Measurements from ENCODE around the gene ANGEL2. TPM values are rescaled to one million over a fixed set of nuclear protein-coding genes. Genes with fewer than 3 reads are reported as not detected.

ANGEL2 gene
- total RNA-seq, 4 donors from 2014 or later = 23.8 to 53.3 (median 31.2) TPM

DNA sequence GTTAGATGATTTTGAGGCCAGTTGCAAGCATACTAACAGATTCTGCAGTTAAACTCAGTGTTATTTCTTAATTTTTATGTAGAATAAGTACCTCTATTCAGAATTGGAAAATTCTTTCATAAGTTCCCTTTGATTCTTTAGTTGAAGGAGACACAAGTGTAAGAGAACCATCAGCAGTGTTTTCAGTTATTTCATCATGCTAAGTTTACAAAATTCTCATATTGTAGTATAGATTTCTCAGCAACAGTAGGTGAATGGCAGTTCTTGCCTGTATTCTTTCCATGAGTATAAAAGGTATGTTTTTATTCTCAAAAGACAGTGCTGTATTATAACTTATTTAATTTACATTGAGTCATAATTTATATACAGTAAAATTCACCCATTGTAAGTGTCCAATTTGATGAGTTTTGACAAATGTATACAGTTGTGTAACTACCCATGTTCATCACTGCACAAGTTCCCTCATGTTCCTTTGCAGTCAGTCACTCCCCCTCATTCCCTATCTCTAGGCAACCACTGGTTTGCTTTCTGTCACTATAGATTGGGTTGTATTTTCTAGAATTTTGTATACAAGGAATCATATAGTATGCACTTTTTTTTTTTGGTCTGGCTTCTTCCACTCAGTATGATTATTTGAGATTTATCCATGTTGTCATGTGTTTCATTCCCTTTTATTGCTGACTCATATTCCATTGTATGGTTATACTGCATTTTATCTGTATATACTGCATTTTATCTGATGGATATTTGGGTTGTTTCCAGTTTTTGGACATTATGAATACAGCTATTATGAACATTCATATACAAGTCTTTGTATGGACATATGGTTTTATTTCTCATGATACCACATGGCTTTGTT lies 39.3 kb upstream of the ANGEL2 start:
- no peak overlapping the region for H3K4me3 ChIP-seq (ENCODE audit: low read depth, poor library complexity, severe bottlenecking)
- intact Hi-C loops (cut with DNase I; ENCODE audit: low total_unique reads) = no loop called here
- TF ChIP-seq CTCF (IDR thresholded peaks at IDR 0.05) (no peak), POLR2A (IDR thresholded peaks at IDR 0.05) (no peak)
- DNase-seq (ENCODE audit: low spot score in 2 of 2) = no peak

- 90 to 95% methylated on average over 2 of the region's 2 CpGs for WGBS, 2 donors
- no peak for TF ChIP-seq POLR2A (IDR thresholded peaks at IDR 0.05)
- TF ChIP-seq CTCF (IDR thresholded peaks at IDR 0.05) = no peak
These were observed 38.5 kb upstream of the ANGEL2 start for GRCh38 chr1:213054142-213054541.

DNA sequence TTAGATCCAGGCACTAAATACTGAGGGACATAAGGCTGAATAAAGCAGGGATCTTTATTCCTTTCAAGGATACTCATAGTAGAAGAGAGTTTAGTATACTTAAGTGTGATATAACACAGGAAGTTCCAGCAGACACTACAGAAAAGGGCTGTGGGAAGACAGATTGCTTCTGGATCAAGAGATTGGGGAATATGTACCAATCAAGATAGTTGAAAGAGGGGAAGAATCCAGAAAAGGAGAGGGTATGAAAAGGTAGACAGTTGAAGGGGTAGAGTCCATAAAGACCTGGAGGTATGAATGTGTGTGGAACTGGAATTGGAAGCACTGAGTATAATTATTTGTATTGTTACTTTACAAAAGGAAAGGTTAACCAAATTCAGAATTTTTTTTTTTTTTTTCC lies 37.8 kb upstream of the ANGEL2 start:
- DNase-seq (ENCODE audit: low spot score in 2 of 2) = no peak
- intact Hi-C loops (cut with DNase I; ENCODE audit: low total_unique reads) = no loop called here
- H3K4me3 ChIP-seq (ENCODE audit: low read depth, poor library complexity, severe bottlenecking) = no peak overlapping the region
- TF ChIP-seq POLR2A (IDR thresholded peaks at IDR 0.05) (no peak), CTCF (IDR thresholded peaks at IDR 0.05) (no peak)

More at GRCh38 chr1:213054142-213054541, 38.5 kb upstream of the ANGEL2 start:
- intact Hi-C loops (cut with DNase I; ENCODE audit: low total_unique reads) = no loop called here
- no peak overlapping the region for H3K4me3 ChIP-seq (ENCODE audit: low read depth, poor library complexity, severe bottlenecking)
- DNase-seq (ENCODE audit: low spot score in 2 of 2) = no peak

DNA sequence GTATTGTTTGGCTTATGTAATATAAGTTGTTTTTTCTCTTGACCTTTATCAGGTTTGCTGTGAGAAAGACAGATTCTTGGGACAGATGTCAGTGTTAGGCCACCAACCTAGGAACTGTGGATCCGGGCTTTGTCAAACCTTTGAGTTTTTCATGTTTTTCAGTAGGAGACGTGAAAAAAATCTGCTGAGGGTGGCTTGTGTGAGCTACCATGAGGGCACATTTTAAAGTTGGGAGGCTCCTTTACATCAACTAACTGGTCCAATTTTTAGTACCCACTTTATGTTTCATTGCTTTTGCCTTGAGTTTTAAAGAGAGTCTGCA lies 36.2 kb upstream of the ANGEL2 start:
- no peak overlapping the region for H3K4me3 ChIP-seq (ENCODE audit: low read depth, poor library complexity, severe bottlenecking)
- intact Hi-C loops (cut with DNase I; ENCODE audit: low total_unique reads) = no loop called here
- WGBS, 2 donors = 45 to 48% methylated on average over 2 of the region's 2 CpGs
- TF ChIP-seq CTCF (IDR thresholded peaks at IDR 0.05) = no peak
- TF ChIP-seq POLR2A (IDR thresholded peaks at IDR 0.05) = no peak
- DNase-seq (ENCODE audit: low spot score in 2 of 2) = no peak

DNA sequence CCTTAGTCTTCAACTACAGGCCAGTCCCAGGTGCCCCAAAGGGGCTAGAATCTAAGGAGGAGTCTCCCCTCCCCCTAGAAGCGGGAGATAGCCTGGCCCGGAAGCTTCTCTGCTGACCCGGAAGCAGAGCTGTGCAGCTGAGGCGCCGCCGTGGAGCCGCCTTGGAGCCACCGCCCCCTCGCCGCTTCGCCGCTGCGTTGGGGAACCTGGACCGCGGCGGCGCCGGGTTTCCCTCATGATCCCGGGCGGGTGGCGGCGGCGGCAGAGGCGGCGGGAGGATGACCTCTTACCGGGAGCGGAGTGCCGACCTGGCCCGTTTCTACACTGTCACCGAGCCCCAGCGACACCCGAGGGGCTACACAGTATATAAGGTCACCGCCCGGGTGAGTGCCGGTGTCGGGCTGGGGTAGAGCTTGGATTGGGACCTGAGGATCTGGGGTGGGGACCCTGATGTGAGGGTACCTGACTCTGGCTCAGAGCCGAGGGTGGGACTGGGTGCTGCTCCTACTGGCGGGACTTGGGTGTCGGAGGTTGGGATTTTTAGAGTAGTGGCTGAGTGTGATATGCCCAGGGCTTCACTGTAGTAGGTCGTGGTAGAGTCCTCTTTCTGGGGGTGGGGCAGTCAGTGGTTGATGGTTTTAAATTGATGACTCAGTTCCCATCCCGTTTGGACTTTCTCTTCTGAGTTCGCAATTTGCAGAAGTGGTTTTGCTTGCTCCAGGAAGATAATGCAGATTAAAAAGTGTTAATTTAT lies 35.6 kb upstream of the ANGEL2 start, which contains the start of gene RPS6KC1:
Gene RPS6KC1, plus strand, starts transcription at position 115 of the 754 bp plus-strand sequence. Its CDS starts 164 bp downstream, at position 279.
- intact Hi-C loops (cut with DNase I; ENCODE audit: low total_unique reads) = no loop called here
- H3K4me3 ChIP-seq (ENCODE audit: low read depth, poor library complexity, severe bottlenecking) = peak within 1 kb of the TSS; percentile 67
- peak; percentile 59 to 96 for DNase-seq (ENCODE audit: low spot score in 2 of 2)

More for the DNA sequence above, 35.6 kb upstream of the ANGEL2 start, which contains the start of gene RPS6KC1:
- WGBS, 2 donors = 0% methylated on average over 23 to 36 of the region's 42 CpGs
- TF ChIP-seq POLR2A (IDR thresholded peaks at IDR 0.05) = no peak
- TF ChIP-seq CTCF (IDR thresholded peaks at IDR 0.05) = no peak

Measured in lower leg skin (tissue), 4 donors.